ENCODE results near the gene PPP1R26.
"Not testable (repeated sequence)": the region's sequence is repeated elsewhere in the genome, so short reads cannot be mapped to it uniquely, and the experiment has no call there.

PPP1R26 gene

DNA sequence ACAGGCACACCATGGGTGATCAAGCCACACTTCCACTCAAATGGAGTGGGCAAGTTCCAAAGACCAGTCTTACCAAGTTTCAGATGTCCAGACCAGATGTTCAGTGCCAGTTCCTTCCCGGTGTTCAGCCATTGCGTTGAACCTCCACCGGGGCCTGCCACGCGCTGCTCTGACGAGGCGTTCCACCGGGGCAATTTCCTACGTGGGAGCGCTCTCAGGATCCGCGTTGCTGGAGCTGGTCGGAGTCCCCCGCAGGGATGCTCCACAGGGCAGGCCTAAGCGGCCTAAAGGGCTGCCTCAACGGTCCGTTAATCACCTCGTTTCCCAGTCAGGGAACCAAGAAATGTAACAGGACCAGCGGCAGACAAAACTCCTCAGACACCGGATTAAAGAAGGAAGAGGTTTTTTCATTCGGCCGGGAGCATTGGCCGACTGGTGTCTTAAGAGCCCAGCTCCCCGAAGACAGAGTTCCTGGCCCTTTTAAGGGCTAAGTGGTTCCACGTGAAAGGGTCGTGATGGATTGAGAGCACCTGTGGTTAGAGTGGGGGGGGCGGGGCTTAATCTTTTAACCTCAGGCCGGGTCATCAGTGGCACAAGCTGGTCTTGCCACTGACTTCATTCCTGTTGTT lies 35.7 kb upstream of the PPP1R26 start:
- H3K27ac ChIP-seq = no peak overlapping the region
- TF ChIP-seq, protein P1, sequence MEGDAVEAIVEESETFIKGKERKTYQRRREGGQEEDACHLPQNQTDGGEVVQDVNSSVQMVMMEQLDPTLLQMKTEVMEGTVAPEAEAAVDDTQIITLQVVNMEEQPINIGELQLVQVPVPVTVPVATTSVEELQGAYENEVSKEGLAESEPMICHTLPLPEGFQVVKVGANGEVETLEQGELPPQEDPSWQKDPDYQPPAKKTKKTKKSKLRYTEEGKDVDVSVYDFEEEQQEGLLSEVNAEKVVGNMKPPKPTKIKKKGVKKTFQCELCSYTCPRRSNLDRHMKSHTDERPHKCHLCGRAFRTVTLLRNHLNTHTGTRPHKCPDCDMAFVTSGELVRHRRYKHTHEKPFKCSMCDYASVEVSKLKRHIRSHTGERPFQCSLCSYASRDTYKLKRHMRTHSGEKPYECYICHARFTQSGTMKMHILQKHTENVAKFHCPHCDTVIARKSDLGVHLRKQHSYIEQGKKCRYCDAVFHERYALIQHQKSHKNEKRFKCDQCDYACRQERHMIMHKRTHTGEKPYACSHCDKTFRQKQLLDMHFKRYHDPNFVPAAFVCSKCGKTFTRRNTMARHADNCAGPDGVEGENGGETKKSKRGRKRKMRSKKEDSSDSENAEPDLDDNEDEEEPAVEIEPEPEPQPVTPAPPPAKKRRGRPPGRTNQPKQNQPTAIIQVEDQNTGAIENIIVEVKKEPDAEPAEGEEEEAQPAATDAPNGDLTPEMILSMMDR (conservative IDR thresholded peaks at IDR 0.05) = no peak

DNA sequence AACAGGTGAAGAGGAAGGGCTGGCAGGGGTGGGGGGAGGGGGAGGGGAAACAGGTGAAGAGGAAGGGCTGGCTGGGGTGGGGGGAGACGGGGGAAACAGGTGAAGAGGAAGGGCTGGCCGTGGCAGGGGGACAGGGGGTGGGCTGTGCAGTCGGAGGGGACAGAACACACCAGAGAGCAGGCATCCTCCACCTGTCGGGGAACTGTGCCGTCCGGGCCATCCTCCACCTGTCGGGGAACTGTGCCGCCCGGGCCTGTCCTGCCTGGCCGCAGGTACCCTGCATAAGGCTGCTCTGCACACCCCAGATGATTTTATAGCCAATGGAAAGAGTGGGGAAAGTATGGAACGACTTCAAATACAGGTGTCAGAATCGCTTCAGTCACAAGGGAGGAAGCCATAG lies 32.5 kb upstream of the PPP1R26 start:
- H3K27ac ChIP-seq = no peak overlapping the region

DNA sequence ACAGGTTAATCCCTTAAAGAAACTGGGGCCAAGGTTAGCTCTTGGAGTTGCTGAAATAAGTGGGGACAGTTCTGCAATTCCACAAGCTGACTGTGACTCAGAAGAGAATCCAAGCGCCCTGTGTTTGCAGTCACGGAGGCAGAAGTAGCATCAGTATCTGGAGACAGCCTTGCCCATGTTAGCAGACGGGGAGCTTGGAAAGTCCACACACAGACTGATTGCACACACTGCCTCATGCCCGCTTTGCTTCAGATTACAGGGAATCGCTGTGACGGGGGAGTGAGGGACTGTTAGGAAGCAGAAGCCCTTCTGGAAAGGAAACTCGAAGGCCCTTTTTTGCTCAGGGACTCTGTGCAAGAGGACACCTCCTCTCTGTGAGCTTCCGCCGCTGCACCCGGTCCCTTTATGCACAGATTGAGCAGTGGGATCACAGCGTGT lies 30.9 kb upstream of the PPP1R26 start:
- no peak overlapping the region for H3K27ac ChIP-seq
- TF ChIP-seq, protein P1 (conservative IDR thresholded peaks at IDR 0.05) = no peak

More for the DNA sequence above, 32.5 kb upstream of the PPP1R26 start:
- TF ChIP-seq, protein P1 (conservative IDR thresholded peaks at IDR 0.05) = no peak

DNA sequence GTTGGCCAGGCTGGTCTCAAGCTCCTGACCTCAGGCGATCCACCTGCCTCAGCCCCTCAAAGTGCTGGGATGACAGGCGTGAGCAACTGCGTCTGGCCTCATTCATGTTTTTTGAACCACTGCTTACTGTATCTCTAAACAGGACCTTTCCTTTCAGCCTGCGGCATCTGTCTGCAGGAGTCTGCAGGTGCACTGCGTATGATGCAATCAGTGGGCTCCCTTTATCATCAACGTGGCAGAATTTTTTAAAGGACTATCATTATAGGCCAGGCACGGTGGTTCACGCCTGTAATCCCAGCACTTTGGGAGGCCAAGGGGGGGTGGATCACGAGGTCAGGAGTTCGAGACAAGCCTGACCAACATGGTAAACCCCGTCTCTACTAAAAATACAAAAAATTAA lies 30.1 kb upstream of the PPP1R26 start:
- H3K27ac ChIP-seq = not testable (repeated sequence)

DNA sequence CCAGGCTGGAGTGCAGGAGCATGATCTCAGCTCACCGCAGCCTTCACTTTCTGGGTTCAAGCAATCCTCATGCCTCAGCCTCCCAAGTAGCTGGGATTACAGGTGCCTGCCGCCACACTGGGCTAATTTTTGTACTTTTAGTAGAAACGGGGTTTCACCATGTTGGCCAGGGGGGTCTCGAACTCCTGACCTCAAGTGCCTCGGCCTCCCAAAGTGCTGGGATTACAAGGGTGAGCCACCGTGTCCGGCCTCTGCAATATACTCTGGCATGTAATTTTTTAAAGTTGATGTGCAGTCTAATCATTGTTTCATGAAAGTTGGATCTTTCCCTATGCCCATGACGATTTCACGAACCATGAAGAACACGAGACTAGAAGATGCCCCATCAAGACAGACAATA lies 28.6 kb upstream of the PPP1R26 start:
- no peak overlapping the region for H3K27ac ChIP-seq
- TF ChIP-seq, protein P1 (conservative IDR thresholded peaks at IDR 0.05) = no peak

DNA sequence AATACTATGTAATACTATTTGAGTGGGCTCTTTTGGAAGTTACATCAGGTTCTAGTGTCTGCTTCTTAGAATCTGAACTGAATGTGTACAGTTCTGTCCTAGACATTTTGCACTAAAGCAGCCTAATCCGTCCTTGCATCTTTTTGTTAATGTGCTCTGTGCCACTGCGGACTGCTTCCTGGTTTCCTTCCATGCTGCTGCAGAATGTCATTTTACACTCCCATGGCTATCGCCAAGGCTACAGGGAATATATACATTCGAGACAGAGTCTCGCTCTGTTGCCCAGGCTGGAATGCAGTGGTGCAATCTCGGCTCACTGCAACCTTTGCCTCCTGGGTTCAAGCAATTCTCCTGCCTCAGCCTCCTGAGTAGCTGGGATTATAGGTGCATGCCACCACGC lies 27.7 kb upstream of the PPP1R26 start:
- not testable (repeated sequence) for H3K27ac ChIP-seq

DNA sequence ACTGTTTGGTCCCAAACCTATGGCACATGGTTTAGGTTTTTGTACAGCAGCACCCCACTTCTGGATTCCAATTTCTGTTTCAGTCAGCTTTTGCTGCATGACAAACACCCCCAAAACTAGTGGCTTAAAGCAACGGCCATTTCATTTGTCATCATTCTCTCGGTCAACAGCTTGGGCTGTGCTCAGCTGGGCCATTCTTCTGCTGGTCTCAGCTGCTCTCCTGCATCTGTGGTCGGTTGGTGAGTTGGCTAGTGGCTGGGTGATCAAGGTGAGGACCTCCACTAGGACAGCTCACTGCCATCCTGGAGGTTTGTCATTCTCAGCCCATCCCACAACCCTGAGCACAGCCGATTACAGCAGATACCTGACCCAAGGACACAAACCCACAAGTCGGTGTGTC lies 24.8 kb upstream of the PPP1R26 start:
- H3K27ac ChIP-seq = no peak overlapping the region
- TF ChIP-seq, protein P1 (conservative IDR thresholded peaks at IDR 0.05) = no peak

DNA sequence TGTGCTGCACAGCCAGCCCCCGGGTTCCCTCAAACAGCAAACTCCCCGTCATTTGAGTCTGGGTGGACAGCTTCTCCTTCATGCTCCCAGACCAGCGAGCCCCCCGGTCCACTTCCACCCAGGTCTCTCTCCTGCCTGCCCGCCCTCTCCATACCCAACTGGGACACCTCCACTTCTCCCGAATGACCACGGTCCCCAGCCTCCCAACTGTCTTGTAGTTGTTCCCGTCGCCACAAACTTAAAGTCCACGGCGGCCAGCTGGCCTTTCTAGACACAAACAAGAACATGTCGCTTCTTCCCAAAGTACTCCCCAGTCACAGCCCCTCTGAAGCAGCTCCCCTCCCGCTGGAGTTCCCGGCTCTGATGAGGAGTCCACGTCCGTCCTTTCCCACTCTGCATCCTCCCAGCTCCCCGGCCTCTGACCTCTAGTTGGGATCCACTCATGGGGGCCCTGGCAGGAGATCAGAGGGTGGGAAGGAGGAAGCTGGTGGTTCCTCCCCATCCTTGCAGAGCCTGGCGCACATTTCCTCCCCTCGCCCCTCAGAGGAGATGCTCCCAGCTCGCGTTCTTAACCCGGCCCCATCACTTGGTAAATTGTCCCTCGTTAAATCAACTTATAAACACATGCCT lies 24.1 kb upstream of the PPP1R26 start:
- TF ChIP-seq, protein P1 (conservative IDR thresholded peaks at IDR 0.05) = no peak

More for the DNA sequence above, 24.1 kb upstream of the PPP1R26 start:
- H3K27ac ChIP-seq = no peak overlapping the region
